ENCODE measurements around the gene BAIAP3.

Gene BAIAP3

DNA sequence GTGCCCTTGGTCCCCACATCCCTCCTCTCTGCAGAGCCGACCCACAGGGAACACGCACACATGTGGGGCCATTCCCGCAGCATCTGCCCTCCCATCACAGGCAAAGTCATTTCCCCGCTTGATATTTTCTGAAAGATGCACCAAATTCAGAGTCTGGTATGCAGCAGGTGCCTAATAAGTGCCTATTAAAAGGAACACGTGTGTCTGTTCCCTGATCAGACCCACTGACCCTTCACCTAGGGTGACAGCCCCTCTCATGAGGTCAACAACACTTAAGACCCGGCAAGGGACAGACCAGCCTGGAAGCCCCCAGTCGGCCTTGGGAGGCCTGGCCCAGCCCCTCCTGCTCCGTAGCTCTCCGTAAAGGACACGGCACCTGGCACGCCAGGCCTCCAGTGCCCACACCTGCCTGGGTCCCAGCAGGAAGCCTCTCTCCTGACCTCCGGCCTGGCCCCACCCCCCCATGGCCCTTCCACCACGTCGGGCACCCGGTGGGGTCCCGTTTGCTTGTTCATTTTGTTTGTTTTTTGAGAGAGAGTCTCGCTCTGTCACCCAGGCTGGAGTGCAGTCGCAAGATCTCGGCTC lies 61.0 kb downstream of the BAIAP3 start:
- DNase-seq (ENCODE audit: low read depth) = no peak

DNA sequence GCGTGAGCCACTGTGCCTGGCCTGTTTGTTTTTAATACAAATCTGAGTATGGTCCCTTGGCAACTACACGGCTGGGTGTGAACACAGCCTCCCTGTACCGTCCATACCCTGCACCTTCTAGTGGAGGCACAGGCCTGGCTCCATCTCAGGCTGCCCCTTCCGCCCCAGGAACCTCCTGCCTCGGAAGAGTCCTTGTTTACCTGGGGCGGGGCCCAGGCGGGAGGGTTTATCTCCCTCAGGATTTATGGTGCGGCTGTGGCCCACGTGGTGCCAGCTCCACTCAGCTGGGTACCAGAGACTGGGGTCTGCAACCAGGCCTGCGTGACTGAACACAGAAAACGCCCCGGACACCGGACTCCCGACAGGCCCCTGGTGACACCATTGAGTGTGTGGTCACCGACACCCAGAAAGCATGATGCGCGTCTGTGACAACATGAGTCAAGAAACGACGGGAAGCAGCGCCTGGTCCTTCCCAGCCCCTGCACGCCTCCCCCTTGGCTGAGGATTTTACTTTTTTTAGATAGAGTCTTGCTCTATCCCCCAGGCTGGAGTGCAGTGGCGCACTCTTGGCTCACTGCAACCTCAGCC lies 62.1 kb downstream of the BAIAP3 start:
- DNase-seq (ENCODE audit: low read depth) = no peak

DNA sequence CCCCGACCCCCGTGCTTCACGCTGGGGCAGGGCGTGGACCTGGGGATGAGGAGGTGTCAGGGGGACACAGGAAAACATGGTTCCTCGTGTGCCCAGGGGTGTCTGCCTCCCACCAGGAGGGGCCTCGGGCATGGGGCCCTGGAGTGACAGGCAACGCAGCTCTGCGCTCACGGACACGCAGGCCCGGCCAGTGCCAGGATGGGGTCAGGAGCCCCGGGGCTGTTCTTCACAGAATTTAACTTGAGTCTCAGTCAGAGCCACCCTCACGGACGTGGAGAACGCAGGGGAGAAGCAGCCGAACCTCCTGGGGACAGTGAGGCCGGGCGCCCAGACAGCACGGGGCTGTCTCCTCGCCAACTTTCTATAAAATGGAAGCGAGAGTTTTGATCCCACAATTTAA lies 64.3 kb downstream of the BAIAP3 start:
- DNase-seq (ENCODE audit: low read depth) = no peak

DNA sequence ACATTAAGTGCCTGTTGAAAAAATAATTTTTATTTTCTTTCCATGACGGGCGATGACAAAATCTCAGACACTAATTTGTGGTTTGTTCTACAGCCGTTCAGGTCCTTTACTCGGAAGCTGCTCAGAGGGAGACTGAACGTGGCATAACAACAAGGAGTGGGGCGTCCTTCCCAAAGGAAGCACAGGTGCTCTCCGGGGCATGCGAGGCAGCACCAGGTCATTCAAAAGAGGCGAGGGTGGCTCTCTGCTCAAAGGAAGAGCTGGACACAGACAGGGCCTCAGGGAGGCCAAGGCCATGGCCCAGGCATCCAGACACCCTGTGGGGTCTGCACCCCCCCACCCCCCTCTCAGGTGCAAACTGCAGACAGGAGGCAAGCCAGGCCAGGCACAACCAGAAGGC lies 64.9 kb downstream of the BAIAP3 start:
- no peak for DNase-seq (ENCODE audit: low read depth)
